HG02623 (cell line): ENCODE data around the gene PNMA8A.

Source experiments
- ATAC-seq: cut with Tn5 transposase; IDR thresholded peaks from one replicate; pipeline ENCODE4 v1.9.1; 2021; ENCODE audit warnings: moderate library complexity; ENCODE audit not compliant: unreplicated experiment

PNMA8A gene

GRCh38 chr19:46492841-46493235 lies 21.5 kb upstream of the PNMA8A start:
- ATAC-seq: no peak

- no peak for ATAC-seq
Measured at GRCh38 chr19:46491975-46492682, 20.8 kb upstream of the PNMA8A start.

GRCh38 chr19:46490774-46491173 lies 19.4 kb upstream of the PNMA8A start:
- no peak for ATAC-seq

GRCh38 chr19:46489445-46490272 lies 18.3 kb upstream of the PNMA8A start:
- ATAC-seq: no peak

- ATAC-seq: no peak
Measured at GRCh38 chr19:46488551-46488950, 17.2 kb upstream of the PNMA8A start.

- no peak for ATAC-seq
Measured at GRCh38 chr19:46487802-46488445, 16.6 kb upstream of the PNMA8A start.

GRCh38 chr19:46487178-46487801 lies 15.9 kb upstream of the PNMA8A start:
- ATAC-seq: no peak

- no peak for ATAC-seq
Measured at GRCh38 chr19:46486358-46486757, 15.0 kb upstream of the PNMA8A start.

- ATAC-seq: no peak
Measured at GRCh38 chr19:46484656-46485055, 13.3 kb upstream of the PNMA8A start.

GRCh38 chr19:46482631-46483030 lies 11.3 kb upstream of the PNMA8A start:
- no peak for ATAC-seq

- no peak for ATAC-seq
Measured at GRCh38 chr19:46481947-46482346, 10.6 kb upstream of the PNMA8A start.

GRCh38 chr19:46481223-46481848 lies 10.0 kb upstream of the PNMA8A start:
- ATAC-seq: no peak

GRCh38 chr19:46480415-46480814 lies 9.1 kb upstream of the PNMA8A start:
- no peak for ATAC-seq

- no peak for ATAC-seq
Measured at GRCh38 chr19:46478356-46478986, 7.1 kb upstream of the PNMA8A start.

- ATAC-seq: no peak
Measured at GRCh38 chr19:46475986-46476385, 4.6 kb upstream of the PNMA8A start.

- ATAC-seq: no peak
Measured at GRCh38 chr19:46474211-46474610, 2.8 kb upstream of the PNMA8A start.

- no peak for ATAC-seq
Measured at GRCh38 chr19:46472592-46472991, 1.2 kb upstream of the PNMA8A start.

- ATAC-seq: no peak
Measured at GRCh38 chr19:46471811-46472543, 614 bp upstream of the PNMA8A start.

- no peak for ATAC-seq
Measured at GRCh38 chr19:46470376-46470775, 987 bp downstream of the PNMA8A start.
